GM23338 (cell line): ENCODE measurements around the gene TMEM169. TPM values are rescaled to one million over a fixed set of nuclear protein-coding genes. Genes with fewer than 3 reads are reported as not detected.

Experiments
- ATAC-seq: fragments of 200-7000 bp; cut with Tn5 transposase; 3 replicates; pipeline ENCODE4 v1.9.1; 2020
- DNase-seq: peaks from one replicate; pipeline ENCODE4 v3.0.0-alpha.2; 2015; ENCODE audit warnings: low spot score
- H2AFZ ChIP-seq: fragments of 200-600 bp; sonication (generic); 2 replicates; pipeline ENCODE4 v1.8.0; 2016; ENCODE audit warnings: antibody characterized with exemption, mild to moderate bottlenecking, moderate library complexity
- H3F3A ChIP-seq: fragments of 200-600 bp; sonication (generic); replicated peaks from 2 replicates; pipeline ENCODE4 v1.8.0; 2017; ENCODE audit warnings: antibody characterized with exemption, mixed run types, low read depth
- H3K27ac ChIP-seq: fragments of 200-600 bp; sonication (generic); 2 replicates; pipeline ENCODE4 v1.6.1; 2016; ENCODE audit warnings: low read depth
- H3K27me3 ChIP-seq: fragments of 200-600 bp; sonication (generic); 2 replicates; pipeline ENCODE4 v1.8.0; 2016; ENCODE audit warnings: mild to moderate bottlenecking, mixed run types, moderate library complexity; ENCODE audit not compliant: insufficient read depth
- H3K36me3 ChIP-seq: fragments of 200-600 bp; sonication (generic); 2 replicates; pipeline ENCODE4 v1.8.0; 2016; ENCODE audit warnings: mild to moderate bottlenecking; ENCODE audit not compliant: insufficient read depth
- H3K4me1 ChIP-seq: fragments of 200-600 bp; sonication (generic); 2 replicates; pipeline ENCODE4 v1.8.0; 2016; ENCODE audit warnings: mild to moderate bottlenecking, moderate library complexity; ENCODE audit not compliant: insufficient read depth
- H3K4me2 ChIP-seq: fragments of 200-600 bp; sonication (generic); 2 replicates; pipeline ENCODE4 v1.7.1; 2017; ENCODE audit warnings: mixed run types
- H3K4me3 ChIP-seq: fragments of 200-600 bp; sonication (generic); 2 replicates; pipeline ENCODE4 v1.6.1; 2016; ENCODE audit warnings: mixed run types
- H3K79me2 ChIP-seq: fragments of 200-600 bp; sonication (generic); replicated peaks from 2 replicates; pipeline ENCODE4 v1.8.0; 2017; ENCODE audit warnings: mild to moderate bottlenecking; ENCODE audit not compliant: insufficient read depth
- H3K9me2 ChIP-seq: fragments of 200-600 bp; sonication (generic); 2 replicates; pipeline ENCODE4 v1.8.0; 2017; ENCODE audit not compliant: insufficient read depth
- H4K20me1 ChIP-seq: fragments of 200-600 bp; sonication (generic); replicated peaks from 2 replicates; pipeline ENCODE4 v1.8.0; 2017; ENCODE audit warnings: mild to moderate bottlenecking; ENCODE audit not compliant: insufficient read depth
- H3K27ac Mint-ChIP-seq: 2 replicates; pipeline ENCODE4 v1.8.0; 2020; ENCODE audit warnings: inconsistent platforms, mild to moderate bottlenecking, moderate library complexity, mixed read lengths
- H3K27me3 Mint-ChIP-seq: 3 replicates; pipeline ENCODE4 v1.8.0; 2022; ENCODE audit warnings: low read depth, mild to moderate bottlenecking, moderate library complexity, mixed read lengths, inconsistent platforms; ENCODE audit not compliant: insufficient read depth, poor library complexity
- H3K36me3 Mint-ChIP-seq: 3 replicates; pipeline ENCODE4 v1.8.0; 2021; ENCODE audit warnings: low read depth, mild to moderate bottlenecking, inconsistent platforms, moderate library complexity, mixed read lengths
- H3K4me1 Mint-ChIP-seq: 3 replicates; pipeline ENCODE4 v1.8.0; 2020; ENCODE audit warnings: mild to moderate bottlenecking, inconsistent platforms, mixed read lengths
- H3K4me3 Mint-ChIP-seq: 3 replicates; pipeline ENCODE4 v1.8.0; 2021; ENCODE audit warnings: moderate library complexity, mild to moderate bottlenecking, inconsistent platforms, mixed read lengths
- H3K9me3 Mint-ChIP-seq: 3 replicates; pipeline ENCODE4 v1.8.0; 2020; ENCODE audit warnings: moderate library complexity, mild to moderate bottlenecking, inconsistent platforms, mixed read lengths
- CREB1 ChIP-seq: fragments of 250-450 bp; sonication (Bioruptor Pico); IDR thresholded peaks from 2 replicates; pipeline ENCODE4 v1.5.0; 2020; ENCODE audit warnings: low read depth, mild to moderate bottlenecking, moderate library complexity
- CTCF ChIP-seq, 2 experiments: fragments of 200-600 bp in 1 of 2; sonication (generic) in 1 of 2; conservative IDR thresholded peaks; 2 replicates each; pipeline versions ENCODE4 v1.5.1 to v1.6.1; 2016 to 2017; ENCODE audit warnings: antibody characterized with exemption in 2 of 2, low read depth in 2 of 2, mild to moderate bottlenecking in 2 of 2, moderate library complexity in 1 of 2
- NANOG ChIP-seq: IDR thresholded peaks from 2 replicates; pipeline ENCODE4 v1.6.1; 2016; ENCODE audit warnings: antibody characterized with exemption, borderline replicate concordance
- REST ChIP-seq: IDR thresholded peaks from one replicate; pipeline ENCODE4 v1.6.1; 2018; ENCODE audit warnings: antibody characterized with exemption; ENCODE audit not compliant: unreplicated experiment
- ZNF114 ChIP-seq: fragments of 250-450 bp; sonication (Bioruptor Pico); IDR thresholded peaks from 2 replicates; pipeline ENCODE4 v1.5.0; 2020; ENCODE audit warnings: mild to moderate bottlenecking, moderate library complexity
- ZNF331 ChIP-seq: fragments of 250-450 bp; sonication (Bioruptor Pico); IDR thresholded peaks from 2 replicates; pipeline ENCODE4 v1.5.0; 2020; ENCODE audit warnings: low read depth, mild to moderate bottlenecking, moderate library complexity
- polyA plus RNA-seq: library from polyadenylated mRNA; unstranded; fragments of >200 nt; fragmentation: Nextera tagmentation; extraction: Ambion mirVana; gene quantifications from 2 replicates; pipeline ENCODE4 v1.2.1, GENCODE V29; 2016
- total RNA-seq: library from RNA; depleted of rRNA; stranded (reverse); fragments of >200 nt; shearing (Covaris generic); gene quantifications from 2 replicates; pipeline ENCODE4 v1.2.3, GENCODE V29; 2014

Gene TMEM169
- total and polyA plus RNA-seq, 2 experiments from 2014 or later, result 1.4 to 3.9 TPM

- no peak overlapping the region for H3K4me3 ChIP-seq
- no peaks in the 10 kb centered on the region for H3K36me3 ChIP-seq
- no peaks in the 10 kb centered on the region for H3K9me2 ChIP-seq
- Mint-ChIP-seq H3K27me3 (peaks cover 6% of the 10 kb centered on the region), H3K9me3 (no peaks in the 10 kb centered on the region), H3K4me3 (no peak overlapping the region), H3K27ac (no peak overlapping the region), H3K4me1 (peaks cover 2% of the 10 kb centered on the region; the same call in 1 of the 3 replicates), H3K36me3 (peaks cover 13% of the 10 kb centered on the region)
- H3K4me1 ChIP-seq, result no peaks in the 10 kb centered on the region
- no peak for DNase-seq
- H2AFZ ChIP-seq, result no peak overlapping the region
- no peaks in the 10 kb centered on the region for H3K27me3 ChIP-seq
- H3K4me2 ChIP-seq, result no peak overlapping the region
- no peaks in the 10 kb centered on the region for H3K79me2 ChIP-seq
- H4K20me1 ChIP-seq, result no peaks in the 10 kb centered on the region
- TF ChIP-seq ZNF331 (no peak), NANOG (no peak), ZNF114 (CRISPR knock-in tag) (no peak), CREB1 (no peak)
- ATAC-seq, result no peak
- H3F3A ChIP-seq, result no peaks in the 10 kb centered on the region; the same call in 1 of the 2 replicates
- H3K27ac ChIP-seq, result no peak overlapping the region
Observed at GRCh38 chr2:216031960-216032689, 49.6 kb upstream of the TMEM169 start.

- no peaks in the 10 kb centered on the region for H3K4me1 ChIP-seq
- H3K4me2 ChIP-seq, result no peak overlapping the region
- Mint-ChIP-seq H3K4me1 (peaks cover 2% of the 10 kb centered on the region; the same call in 1 of the 3 replicates), H3K36me3 (peaks cover 12% of the 10 kb centered on the region), H3K9me3 (no peaks in the 10 kb centered on the region), H3K4me3 (no peak overlapping the region), H3K27me3 (peaks cover 6% of the 10 kb centered on the region), H3K27ac (no peak overlapping the region)
- H3K4me3 ChIP-seq, result no peak overlapping the region
- no peaks in the 10 kb centered on the region for H3K36me3 ChIP-seq
- TF ChIP-seq CTCF (conservative IDR thresholded peaks at IDR 0.05; ENCODE audit: low read depth in 2 of 2) (no peak), REST (no peak), NANOG (no peak), ZNF114 (CRISPR knock-in tag) (no peak), ZNF331 (no peak)
- no peaks in the 10 kb centered on the region for H3K79me2 ChIP-seq
- H4K20me1 ChIP-seq, result no peaks in the 10 kb centered on the region
- no peaks in the 10 kb centered on the region; the same call in 1 of the 2 replicates for H3F3A ChIP-seq
- no peak overlapping the region for H3K27ac ChIP-seq
- H2AFZ ChIP-seq, result no peak overlapping the region
- H3K9me2 ChIP-seq, result no peaks in the 10 kb centered on the region
- ATAC-seq (no peak), DNase-seq (no peak)
- H3K27me3 ChIP-seq, result no peaks in the 10 kb centered on the region
Observed at GRCh38 chr2:216033403-216033802, 48.3 kb upstream of the TMEM169 start.
